ENCODE measurements around the gene CEACAM16.

Gene CEACAM16

DNA sequence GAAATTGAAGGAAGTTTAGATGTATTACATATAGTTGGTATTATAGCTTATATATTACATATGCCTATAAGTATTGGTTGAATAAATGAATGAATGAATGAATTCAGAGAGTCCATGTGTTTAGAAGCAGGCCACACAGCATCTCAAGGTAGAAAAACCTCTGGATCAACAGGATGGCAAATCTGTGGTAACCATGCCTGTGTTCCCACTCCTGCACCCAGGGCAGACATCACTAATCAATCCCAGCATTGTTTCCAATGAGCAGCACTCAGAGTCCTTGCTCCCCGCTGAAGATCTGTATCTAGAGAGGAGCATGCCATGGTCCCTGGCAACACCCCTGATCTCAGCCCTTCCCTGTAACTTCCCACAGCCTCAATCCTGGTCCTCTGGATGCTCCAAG, 26.7 kb upstream of the CEACAM16 start (continued):
- TF ChIP-seq ZNF394 (tag by site-specific recombination; IDR thresholded peaks at IDR 0.05; ENCODE audit: borderline replicate concordance) (no peak), ZBTB17 (tag by site-specific recombination; IDR thresholded peaks at IDR 0.05) (peak; percentile 83), ZNF837 (tag by site-specific recombination; IDR thresholded peaks at IDR 0.05) (no peak), KLF7 (tag by site-specific recombination; IDR thresholded peaks at IDR 0.05; ENCODE audit: borderline replicate concordance) (no peak), RBAK (tag by site-specific recombination; IDR thresholded peaks at IDR 0.05) (no peak), ZNF174 (tag by site-specific recombination; IDR thresholded peaks at IDR 0.05) (no peak), ZSCAN23 (tag by site-specific recombination; IDR thresholded peaks at IDR 0.05) (no peak), GLIS2 (tag by site-specific recombination; IDR thresholded peaks at IDR 0.05) (no peak), GLI2 (tag by site-specific recombination; IDR thresholded peaks at IDR 0.05; ENCODE audit: borderline replicate concordance, low read depth) (no peak), SETDB1 (IDR thresholded peaks at IDR 0.05; ENCODE audit: insufficient read length, low read length) (peak; percentile 48), ZNF404 (tag by site-specific recombination; IDR thresholded peaks at IDR 0.05) (no peak), ZNF660 (tag by site-specific recombination; IDR thresholded peaks at IDR 0.05) (no peak), ZNF23 (tag by site-specific recombination; IDR thresholded peaks at IDR 0.05; ENCODE audit: borderline replicate concordance) (peak; percentile 93; the same call in 1 of the 2 replicates), ZNF324 (tag by site-specific recombination; IDR thresholded peaks at IDR 0.05) (no peak), ZNF791 (tag by site-specific recombination; IDR thresholded peaks at IDR 0.05) (no peak), ZSCAN30 (tag by site-specific recombination; IDR thresholded peaks at IDR 0.05) (no peak), ZNF114 (tag by site-specific recombination; IDR thresholded peaks at IDR 0.05) (no peak), KLF16 (tag by site-specific recombination; IDR thresholded peaks at IDR 0.05) (no peak), OVOL3 (tag by site-specific recombination; IDR thresholded peaks at IDR 0.05) (no peak), GLI4 (tag by site-specific recombination; IDR thresholded peaks at IDR 0.05) (no peak), ZNF266 (tag by site-specific recombination; IDR thresholded peaks at IDR 0.05; ENCODE audit: low read depth) (no peak)
- TF ChIP-seq, protein P1, sequence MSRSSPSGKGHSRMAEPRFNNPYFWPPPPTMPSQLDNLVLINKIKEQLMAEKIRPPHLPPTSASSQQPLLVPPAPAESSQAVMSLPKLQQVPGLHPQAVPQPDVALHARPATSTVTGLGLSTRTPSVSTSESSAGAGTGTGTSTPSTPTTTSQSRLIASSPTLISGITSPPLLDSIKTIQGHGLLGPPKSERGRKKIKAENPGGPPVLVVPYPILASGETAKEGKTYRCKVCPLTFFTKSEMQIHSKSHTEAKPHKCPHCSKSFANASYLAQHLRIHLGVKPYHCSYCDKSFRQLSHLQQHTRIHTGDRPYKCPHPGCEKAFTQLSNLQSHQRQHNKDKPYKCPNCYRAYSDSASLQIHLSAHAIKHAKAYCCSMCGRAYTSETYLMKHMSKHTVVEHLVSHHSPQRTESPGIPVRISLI (tag by site-specific recombination; IDR thresholded peaks at IDR 0.05), result no peak
- TF ChIP-seq, protein P2, sequence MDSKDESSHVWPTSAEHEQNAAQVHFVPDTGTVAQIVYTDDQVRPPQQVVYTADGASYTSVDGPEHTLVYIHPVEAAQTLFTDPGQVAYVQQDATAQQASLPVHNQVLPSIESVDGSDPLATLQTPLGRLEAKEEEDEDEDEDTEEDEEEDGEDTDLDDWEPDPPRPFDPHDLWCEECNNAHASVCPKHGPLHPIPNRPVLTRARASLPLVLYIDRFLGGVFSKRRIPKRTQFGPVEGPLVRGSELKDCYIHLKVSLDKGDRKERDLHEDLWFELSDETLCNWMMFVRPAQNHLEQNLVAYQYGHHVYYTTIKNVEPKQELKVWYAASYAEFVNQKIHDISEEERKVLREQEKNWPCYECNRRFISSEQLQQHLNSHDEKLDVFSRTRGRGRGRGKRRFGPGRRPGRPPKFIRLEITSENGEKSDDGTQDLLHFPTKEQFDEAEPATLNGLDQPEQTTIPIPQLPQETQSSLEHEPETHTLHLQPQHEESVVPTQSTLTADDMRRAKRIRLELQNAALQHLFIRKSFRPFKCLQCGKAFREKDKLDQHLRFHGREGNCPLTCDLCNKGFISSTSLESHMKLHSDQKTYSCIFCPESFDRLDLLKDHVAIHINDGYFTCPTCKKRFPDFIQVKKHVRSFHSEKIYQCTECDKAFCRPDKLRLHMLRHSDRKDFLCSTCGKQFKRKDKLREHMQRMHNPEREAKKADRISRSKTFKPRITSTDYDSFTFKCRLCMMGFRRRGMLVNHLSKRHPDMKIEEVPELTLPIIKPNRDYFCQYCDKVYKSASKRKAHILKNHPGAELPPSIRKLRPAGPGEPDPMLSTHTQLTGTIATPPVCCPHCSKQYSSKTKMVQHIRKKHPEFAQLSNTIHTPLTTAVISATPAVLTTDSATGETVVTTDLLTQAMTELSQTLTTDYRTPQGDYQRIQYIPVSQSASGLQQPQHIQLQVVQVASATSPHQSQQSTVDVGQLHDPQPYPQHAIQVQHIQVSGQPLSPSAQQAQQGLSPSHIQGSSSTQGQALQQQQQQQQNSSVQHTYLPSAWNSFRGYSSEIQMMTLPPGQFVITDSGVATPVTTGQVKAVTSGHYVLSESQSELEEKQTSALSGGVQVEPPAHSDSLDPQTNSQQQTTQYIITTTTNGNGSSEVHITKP (tag by site-specific recombination; IDR thresholded peaks at IDR 0.05), result no peak

DNA sequence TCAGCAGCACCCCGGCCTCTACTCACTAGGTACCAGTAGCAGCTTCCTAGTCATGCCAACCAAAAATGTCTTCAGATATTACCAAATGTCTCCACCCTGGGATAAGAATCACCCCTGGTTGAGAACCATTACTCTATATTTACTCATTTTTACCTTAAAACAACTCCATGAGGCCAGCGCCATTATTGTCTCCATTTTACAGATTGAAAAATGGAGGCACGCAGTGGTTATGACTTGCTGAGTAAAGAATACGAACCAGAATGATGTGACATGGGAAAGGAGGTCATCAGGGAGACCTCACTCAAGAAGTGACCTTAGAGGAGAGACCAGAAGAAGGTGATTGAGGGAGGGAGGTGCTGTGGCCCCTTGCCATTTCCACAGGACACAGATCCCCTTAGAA, 25.4 kb upstream of the CEACAM16 start:
- 0 out of 2 replicates have a peak, but pooled peaks cover 2% of the 10 kb centered on the region for H3K4me1 ChIP-seq (ENCODE audit: control insufficient read depth, insufficient read depth, low read length)
- H3K27ac ChIP-seq (ENCODE audit: extremely low read depth, low read depth, low read length), result no peak overlapping the region
- no peak overlapping the region for H3K4me3 ChIP-seq (ENCODE audit: low read depth, low read length)
- ChIA-PET POLR2A (no interaction called here), CTCF (interaction anchor here (0.7 to 1.1 kb wide), 3 partner anchors 12 to 91 kb away, joined by 3 to 6 read pairs (median 4); no protein-coding TSS in a partner anchor)
- no peaks in the 10 kb centered on the region; a peak in 1 of 3 replicates for H3K36me3 ChIP-seq (ENCODE audit: control insufficient read depth in 2 of 2, insufficient read depth in 1 of 2, low read length in 2 of 2)
- no peaks in the 10 kb centered on the region for H3K9me3 ChIP-seq (ENCODE audit: control insufficient read depth, insufficient read depth, low read depth, low read length)
- TF ChIP-seq ZNF292 (tag by site-specific recombination; IDR thresholded peaks at IDR 0.05; ENCODE audit: borderline replicate concordance, low read depth) (no peak), ZNF19 (tag by site-specific recombination; IDR thresholded peaks at IDR 0.05; ENCODE audit: low read depth) (no peak), ZNF549 (tag by site-specific recombination; IDR thresholded peaks at IDR 0.05) (no peak), ZNF423 (tag by site-specific recombination; IDR thresholded peaks at IDR 0.05) (no peak), ZNF324 (tag by site-specific recombination; IDR thresholded peaks at IDR 0.05) (no peak), ZNF133 (tag by site-specific recombination; IDR thresholded peaks at IDR 0.05) (no peak), GLIS1 (tag by site-specific recombination; IDR thresholded peaks at IDR 0.05) (no peak), SP3 (tag by site-specific recombination; IDR thresholded peaks at IDR 0.05) (no peak), HOXA7 (CRISPR knock-in tag; IDR thresholded peaks at IDR 0.05; ENCODE audit: borderline replicate concordance) (no peak), ZNF830 (tag by site-specific recombination; IDR thresholded peaks at IDR 0.05; ENCODE audit: low read depth) (no peak)
- TF ChIP-seq, protein P3, sequence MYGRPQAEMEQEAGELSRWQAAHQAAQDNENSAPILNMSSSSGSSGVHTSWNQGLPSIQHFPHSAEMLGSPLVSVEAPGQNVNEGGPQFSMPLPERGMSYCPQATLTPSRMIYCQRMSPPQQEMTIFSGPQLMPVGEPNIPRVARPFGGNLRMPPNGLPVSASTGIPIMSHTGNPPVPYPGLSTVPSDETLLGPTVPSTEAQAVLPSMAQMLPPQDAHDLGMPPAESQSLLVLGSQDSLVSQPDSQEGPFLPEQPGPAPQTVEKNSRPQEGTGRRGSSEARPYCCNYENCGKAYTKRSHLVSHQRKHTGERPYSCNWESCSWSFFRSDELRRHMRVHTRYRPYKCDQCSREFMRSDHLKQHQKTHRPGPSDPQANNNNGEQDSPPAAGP (tag by site-specific recombination; IDR thresholded peaks at IDR 0.05), result no peak
- TF ChIP-seq, protein P4, sequence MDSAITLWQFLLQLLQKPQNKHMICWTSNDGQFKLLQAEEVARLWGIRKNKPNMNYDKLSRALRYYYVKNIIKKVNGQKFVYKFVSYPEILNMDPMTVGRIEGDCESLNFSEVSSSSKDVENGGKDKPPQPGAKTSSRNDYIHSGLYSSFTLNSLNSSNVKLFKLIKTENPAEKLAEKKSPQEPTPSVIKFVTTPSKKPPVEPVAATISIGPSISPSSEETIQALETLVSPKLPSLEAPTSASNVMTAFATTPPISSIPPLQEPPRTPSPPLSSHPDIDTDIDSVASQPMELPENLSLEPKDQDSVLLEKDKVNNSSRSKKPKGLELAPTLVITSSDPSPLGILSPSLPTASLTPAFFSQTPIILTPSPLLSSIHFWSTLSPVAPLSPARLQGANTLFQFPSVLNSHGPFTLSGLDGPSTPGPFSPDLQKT (IDR thresholded peaks at IDR 0.05; ENCODE audit: borderline replicate concordance, low read depth, low read length), result no peak
